Activated T-helper 1 cell treated with anti-CD3 and anti-CD28 coated beads, Interleukin-12 subunit alpha, Interleukin-12 subunit beta, Interleukin-2, Interleukin-4 antibody, amounts not matched to agents 30 ng/mL and 10 ng/mL and 1 ng/mL, durations not matched to agents 14 hours and 24 hours and 36 hours (primary cell): ENCODE measurements around the gene SENP3. TPM values are rescaled to one million over a fixed set of nuclear protein-coding genes. Genes with fewer than 3 reads are reported as not detected.

ENCODE experiments used
- DNase-seq: peaks from one replicate; pipeline ENCODE4 v3.0.0; 2021; ENCODE audit warnings: low spot score
- H3K27ac Mint-ChIP-seq: one replicate; pipeline ENCODE4 v1.8.0; 2021; ENCODE audit warnings: mild to moderate bottlenecking, mixed read lengths
- H3K27me3 Mint-ChIP-seq: one replicate; pipeline ENCODE4 v1.8.0; 2022; ENCODE audit warnings: mild to moderate bottlenecking, moderate library complexity, mixed read lengths; ENCODE audit not compliant: insufficient read depth
- H3K36me3 Mint-ChIP-seq: one replicate; pipeline ENCODE4 v1.8.0; 2021; ENCODE audit warnings: low read depth, mixed read lengths
- H3K4me1 Mint-ChIP-seq: one replicate; pipeline ENCODE4 v1.8.0; 2021; ENCODE audit warnings: low read depth, mixed read lengths
- H3K4me3 Mint-ChIP-seq: one replicate; pipeline ENCODE4 v1.8.0; 2021; ENCODE audit warnings: mild to moderate bottlenecking, moderate library complexity, mixed read lengths
- H3K9me3 Mint-ChIP-seq: one replicate; pipeline ENCODE4 v1.8.0; 2021; ENCODE audit warnings: mixed read lengths
- intact Hi-C: fragments of 100-400 bp; cut with micrococcal nuclease; formaldehyde crosslinking; loops from one replicate; pipeline ENCODE4 v1.15.1; 2024
- total RNA-seq: library from RNA; stranded (reverse); gene quantifications from 2 replicates; pipeline ENCODE4 v1.2.3, GENCODE V29; 2022

The SENP3 gene
- 102 and 104 TPM in 2 replicates for total RNA-seq

DNA sequence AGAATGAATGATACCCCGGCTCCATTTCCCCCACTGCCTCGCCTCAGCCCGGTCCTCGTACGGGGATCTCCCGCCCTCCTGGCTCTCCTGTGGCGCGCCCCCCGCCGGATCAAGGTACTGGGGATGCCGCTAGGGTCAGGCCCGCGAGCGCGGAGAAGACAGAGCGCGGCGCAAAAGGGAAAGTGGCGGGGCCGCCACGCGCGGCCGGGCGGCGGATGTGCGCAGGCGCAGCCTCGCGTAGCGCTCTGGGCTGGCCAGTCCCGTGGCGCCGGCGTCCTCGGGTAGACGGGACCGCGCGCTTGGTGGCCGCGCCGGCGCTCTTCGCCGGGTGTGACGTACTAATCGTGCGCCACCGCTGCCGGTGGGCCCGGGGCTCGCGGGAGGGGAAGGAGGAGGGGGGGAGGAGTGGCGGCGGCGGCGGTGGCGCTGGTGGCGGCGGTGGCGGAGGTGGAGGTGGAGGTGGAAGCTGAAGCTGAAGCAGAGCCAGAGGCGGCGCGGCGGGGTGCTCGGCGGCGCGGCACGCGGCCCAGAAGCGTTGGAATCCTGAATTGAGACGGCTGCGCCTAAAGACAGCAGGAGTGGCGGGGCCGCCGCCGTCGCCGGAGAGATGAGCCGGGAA is at the start of gene SENP3:
SENP3 (plus strand) TSS at position 331 of the 619 bp plus-strand sequence. CDS start 1,158 bp downstream, outside the sequence.
- Mint-ChIP-seq H3K9me3 (no peaks in the 10 kb centered on the region), H3K36me3 (peaks cover 20% of the 10 kb centered on the region), H3K4me3 (peak within 1 kb of the TSS; percentile 97), H3K27me3 (no peaks in the 10 kb centered on the region), H3K27ac (peak within 1 kb of the TSS; percentile 95), H3K4me1 (peaks cover 50% of the 10 kb centered on the region)
- peak; percentile 93 for DNase-seq
- intact Hi-C loops, result loop anchor here (1.0 to 2.0 kb wide), 12 partner anchors 11 to 309 kb away; partner anchors contain the start of genes CD68, ELP5, MPDU1 and POLR2A

DNA sequence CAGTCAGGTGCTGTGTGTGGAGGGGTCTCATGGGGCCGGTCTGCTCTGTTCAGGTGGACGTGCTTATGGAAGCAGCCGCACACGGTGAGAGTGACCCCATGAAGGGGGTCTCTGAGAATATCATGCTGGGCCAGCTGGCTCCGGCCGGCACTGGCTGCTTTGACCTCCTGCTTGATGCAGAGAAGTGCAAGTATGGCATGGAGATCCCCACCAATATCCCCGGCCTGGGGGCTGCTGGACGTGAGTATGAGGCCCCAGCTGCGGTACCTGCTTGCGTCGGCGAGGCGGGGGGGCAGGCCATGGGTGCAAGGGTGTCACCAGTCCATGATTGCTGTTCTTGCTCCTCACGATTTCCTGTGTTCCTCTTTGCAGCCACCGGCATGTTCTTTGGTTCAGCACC is 49.6 kb upstream of the SENP3 start:
- no peaks in the 10 kb centered on the region for H3K27me3 Mint-ChIP-seq
- H3K9me3 Mint-ChIP-seq, result no peaks in the 10 kb centered on the region
- no peaks in the 10 kb centered on the region for H3K4me1 Mint-ChIP-seq
- H3K4me3 Mint-ChIP-seq, result no peak overlapping the region
- peaks cover 52% of the 10 kb centered on the region for H3K36me3 Mint-ChIP-seq
- DNase-seq, result no peak
- intact Hi-C loops, result no loop called here
- H3K27ac Mint-ChIP-seq, result no peak overlapping the region

DNA sequence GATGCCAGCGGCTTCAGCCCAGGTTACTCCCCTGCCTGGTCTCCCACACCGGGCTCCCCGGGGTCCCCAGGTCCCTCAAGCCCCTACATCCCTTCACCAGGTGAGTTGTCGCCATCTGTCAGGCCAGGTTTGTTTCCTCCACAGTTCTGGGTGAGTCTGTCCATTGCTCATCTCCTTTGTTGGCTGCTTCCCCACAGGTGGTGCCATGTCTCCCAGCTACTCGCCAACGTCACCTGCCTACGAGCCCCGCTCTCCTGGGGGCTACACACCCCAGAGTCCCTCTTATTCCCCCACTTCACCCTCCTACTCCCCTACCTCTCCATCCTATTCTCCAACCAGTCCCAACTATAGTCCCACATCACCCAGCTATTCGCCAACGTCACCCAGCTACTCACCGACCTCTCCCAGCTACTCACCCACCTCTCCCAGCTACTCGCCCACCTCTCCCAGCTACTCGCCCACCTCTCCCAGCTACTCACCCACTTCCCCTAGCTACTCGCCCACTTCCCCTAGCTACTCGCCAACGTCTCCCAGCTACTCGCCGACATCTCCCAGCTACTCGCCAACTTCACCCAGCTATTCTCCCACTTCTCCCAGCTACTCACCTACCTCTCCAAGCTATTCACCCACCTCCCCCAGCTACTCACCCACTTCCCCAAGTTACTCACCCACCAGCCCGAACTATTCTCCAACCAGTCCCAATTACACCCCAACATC is 48.7 kb upstream of the SENP3 start:
- DNase-seq, result no peak
- Mint-ChIP-seq H3K36me3 (peaks cover 47% of the 10 kb centered on the region), H3K4me1 (no peaks in the 10 kb centered on the region), H3K9me3 (no peaks in the 10 kb centered on the region), H3K4me3 (no peak overlapping the region), H3K27me3 (no peaks in the 10 kb centered on the region), H3K27ac (no peak overlapping the region)
- intact Hi-C loops, result no loop called here

DNA sequence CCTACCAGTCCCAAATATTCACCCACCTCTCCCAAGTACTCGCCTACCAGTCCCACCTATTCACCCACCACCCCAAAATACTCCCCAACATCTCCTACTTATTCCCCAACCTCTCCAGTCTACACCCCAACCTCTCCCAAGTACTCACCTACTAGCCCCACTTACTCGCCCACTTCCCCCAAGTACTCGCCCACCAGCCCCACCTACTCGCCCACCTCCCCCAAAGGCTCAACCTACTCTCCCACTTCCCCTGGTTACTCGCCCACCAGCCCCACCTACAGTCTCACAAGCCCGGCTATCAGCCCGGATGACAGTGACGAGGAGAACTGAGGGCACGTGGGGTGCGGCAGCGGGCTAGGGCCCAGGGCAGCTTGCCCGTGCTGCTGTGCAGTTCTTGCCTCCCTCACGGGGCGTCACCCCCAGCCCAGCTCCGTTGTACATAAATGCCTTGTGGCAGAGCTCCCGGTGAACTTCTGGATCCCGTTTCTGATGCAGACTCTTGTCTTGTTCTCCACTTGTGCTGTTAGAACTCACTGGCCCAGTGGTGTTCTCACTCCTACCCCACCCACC is 47.8 kb upstream of the SENP3 start:
- peaks cover 37% of the 10 kb centered on the region for H3K36me3 Mint-ChIP-seq
- no peak for DNase-seq
- no peak overlapping the region for H3K4me3 Mint-ChIP-seq
- H3K27me3 Mint-ChIP-seq, result no peaks in the 10 kb centered on the region
- H3K9me3 Mint-ChIP-seq, result no peaks in the 10 kb centered on the region
- no peaks in the 10 kb centered on the region for H3K4me1 Mint-ChIP-seq
- H3K27ac Mint-ChIP-seq, result no peak overlapping the region
- intact Hi-C loops, result loop anchor here (1.0 kb wide), 1 partner anchor 47 kb away; the partner anchor contains the start of gene SENP3

DNA sequence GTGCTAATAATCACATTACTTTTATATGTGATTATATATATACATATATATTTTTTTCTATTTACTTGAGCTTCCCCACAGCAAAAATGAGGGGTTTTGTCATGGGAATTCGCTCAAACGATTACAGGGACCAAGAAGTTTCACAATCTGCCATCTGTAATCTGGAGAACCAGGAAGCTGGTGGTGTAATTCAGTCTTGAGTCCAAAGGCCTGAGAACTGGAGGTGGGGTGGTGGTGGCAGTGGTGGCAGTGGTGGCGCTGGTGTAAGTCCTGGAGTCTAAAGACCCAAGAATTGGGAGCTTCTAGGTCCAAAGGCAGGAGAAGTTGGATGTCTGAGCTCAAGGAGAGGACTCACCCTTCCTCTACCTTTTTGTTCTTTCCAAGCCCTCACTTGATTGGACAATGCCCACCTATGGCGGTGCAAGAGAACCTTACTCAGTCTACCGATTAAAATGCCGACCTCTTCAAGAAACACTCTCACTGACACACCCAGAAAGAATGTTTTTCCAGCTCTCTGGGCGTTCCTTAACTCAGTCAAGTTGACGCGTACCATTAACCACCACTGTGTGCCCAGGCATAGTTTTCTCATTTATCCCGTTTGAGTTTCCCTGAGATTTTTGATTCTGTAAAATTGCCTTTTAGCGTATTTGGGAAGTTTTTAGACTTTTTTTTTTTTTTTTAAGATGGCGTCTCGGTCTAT is 45.7 kb upstream of the SENP3 start:
- Mint-ChIP-seq H3K27me3 (no peaks in the 10 kb centered on the region), H3K4me1 (no peaks in the 10 kb centered on the region), H3K36me3 (peaks cover 24% of the 10 kb centered on the region), H3K4me3 (no peak overlapping the region), H3K27ac (peak overlapping the region; percentile 40), H3K9me3 (no peaks in the 10 kb centered on the region)
- intact Hi-C loops, result no loop called here
- DNase-seq, result no peak

DNA sequence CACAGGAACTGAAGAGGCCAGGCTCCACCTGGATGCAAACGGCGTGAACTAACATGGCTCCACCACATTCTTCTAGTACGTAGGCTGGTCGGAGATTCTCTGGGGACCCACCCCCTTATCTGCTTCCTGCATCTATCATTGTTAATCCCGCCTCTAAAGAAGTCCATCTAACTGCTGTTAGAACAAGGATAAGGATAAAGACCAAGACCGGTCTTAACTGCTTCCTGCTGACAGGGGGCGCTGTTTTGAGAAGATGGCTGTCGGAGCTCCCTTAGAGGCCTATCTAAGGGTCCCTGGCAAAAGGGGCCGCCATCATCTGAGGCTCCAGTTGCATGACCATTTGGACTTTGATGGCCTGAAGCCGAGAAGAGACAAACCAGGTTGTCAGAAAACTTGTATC is 38.7 kb upstream of the SENP3 start:
- Mint-ChIP-seq H3K36me3 (no peaks in the 10 kb centered on the region), H3K4me1 (no peaks in the 10 kb centered on the region), H3K9me3 (peaks cover 10% of the 10 kb centered on the region), H3K4me3 (no peak overlapping the region), H3K27ac (no peak overlapping the region), H3K27me3 (no peaks in the 10 kb centered on the region)
- DNase-seq, result peak; percentile 29
- intact Hi-C loops, result loop anchor here (1.0 to 2.0 kb wide), 2 partner anchors 38 to 164 kb away; partner anchors contain the start of genes SENP3 and TP53

DNA sequence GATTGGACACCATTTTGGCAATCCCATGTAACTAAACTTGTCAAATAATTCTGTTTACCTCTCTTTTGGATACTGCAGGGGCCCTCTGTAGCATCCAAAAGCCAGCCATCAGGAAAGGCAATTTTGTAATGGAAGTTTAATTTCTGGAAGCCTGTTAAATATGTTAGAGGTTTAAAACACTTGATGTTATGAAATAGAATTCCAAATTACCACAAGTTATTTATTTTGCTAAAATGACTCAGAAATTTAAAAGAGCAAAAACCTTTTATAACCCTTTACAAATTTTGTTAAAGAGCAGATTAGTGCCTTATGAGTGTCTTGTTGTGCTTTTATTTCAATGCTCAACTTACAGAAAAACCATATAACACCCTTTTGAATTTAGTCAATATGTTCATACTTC is 32.9 kb upstream of the SENP3 start:
- Mint-ChIP-seq H3K27me3 (no peaks in the 10 kb centered on the region), H3K4me3 (no peak overlapping the region), H3K27ac (no peak overlapping the region), H3K4me1 (no peaks in the 10 kb centered on the region), H3K36me3 (peaks cover 4% of the 10 kb centered on the region), H3K9me3 (peaks cover 20% of the 10 kb centered on the region)
- DNase-seq, result no peak
- intact Hi-C loops, result no loop called here

DNA sequence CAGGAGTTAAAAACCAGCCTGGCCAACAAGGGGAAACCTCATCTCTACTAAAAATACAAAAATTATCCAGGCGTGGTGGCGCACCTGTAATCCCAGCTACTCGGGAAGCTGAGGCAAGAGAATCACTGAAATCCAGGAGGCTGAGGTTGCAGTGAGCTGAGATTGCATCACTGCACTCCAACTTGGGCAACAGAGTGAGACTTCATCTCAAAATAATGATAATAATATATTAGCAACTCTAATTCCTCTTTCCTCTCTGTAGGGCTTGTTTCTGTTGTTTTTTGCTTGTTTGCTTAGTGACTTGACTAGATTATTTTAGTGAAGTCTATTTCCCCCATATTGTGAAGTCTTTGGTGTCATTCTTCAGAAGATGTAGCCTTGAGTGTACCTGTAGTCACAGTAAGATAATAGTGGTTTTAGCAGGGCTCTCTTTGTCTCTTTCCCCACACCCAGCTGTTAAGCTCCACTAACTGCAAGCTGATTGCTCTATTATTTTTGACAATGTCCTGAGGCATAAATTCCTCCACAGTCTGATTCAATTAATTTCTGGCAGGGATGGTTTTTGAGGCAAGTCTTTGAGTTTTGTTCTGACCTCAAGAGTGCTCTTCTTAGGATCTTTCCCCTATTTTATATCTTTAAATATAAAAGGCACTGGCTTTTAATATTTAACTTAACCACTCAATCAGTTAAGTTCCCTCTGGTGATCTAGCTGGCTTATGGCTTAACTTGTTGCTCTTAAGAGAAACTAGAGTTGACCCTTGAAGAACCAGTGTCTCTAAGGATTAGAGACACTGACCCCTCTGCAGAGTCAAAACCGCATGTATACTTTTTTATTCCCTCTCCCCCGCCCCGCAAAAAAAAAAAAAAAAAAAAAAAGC is 31.5 kb upstream of the SENP3 start:
- H3K4me3 Mint-ChIP-seq, result no peak overlapping the region
- DNase-seq, result no peak
- peaks cover 20% of the 10 kb centered on the region for H3K9me3 Mint-ChIP-seq
- H3K27ac Mint-ChIP-seq, result no peak overlapping the region
- H3K36me3 Mint-ChIP-seq, result peaks cover 4% of the 10 kb centered on the region
- no peaks in the 10 kb centered on the region for H3K4me1 Mint-ChIP-seq
- intact Hi-C loops, result no loop called here
- no peaks in the 10 kb centered on the region for H3K27me3 Mint-ChIP-seq

DNA sequence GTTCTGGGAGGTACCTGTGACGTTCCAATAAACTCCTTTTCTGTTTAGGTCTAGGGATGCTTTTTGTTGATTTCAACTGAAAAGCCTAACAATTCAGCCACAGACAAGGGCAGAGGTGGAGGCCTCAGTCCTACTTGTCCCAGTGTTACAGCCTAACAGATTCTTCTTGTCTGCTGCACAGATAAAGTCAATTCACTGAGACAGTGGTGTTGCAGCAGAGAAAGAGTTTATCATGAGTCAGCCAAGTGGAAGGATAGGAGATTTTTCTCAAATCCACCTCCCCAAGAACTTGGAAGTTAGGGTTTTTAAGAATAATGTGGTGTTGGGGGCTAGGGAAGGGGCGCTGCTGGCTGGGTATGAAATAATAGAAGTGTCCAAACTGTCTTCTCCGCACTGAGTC is 23.7 kb upstream of the SENP3 start:
- intact Hi-C loops, result no loop called here
- Mint-ChIP-seq H3K9me3 (peaks cover 13% of the 10 kb centered on the region), H3K27me3 (peaks cover 9% of the 10 kb centered on the region), H3K36me3 (no peaks in the 10 kb centered on the region), H3K4me3 (no peak overlapping the region), H3K4me1 (no peaks in the 10 kb centered on the region), H3K27ac (no peak overlapping the region)
- DNase-seq, result no peak

DNA sequence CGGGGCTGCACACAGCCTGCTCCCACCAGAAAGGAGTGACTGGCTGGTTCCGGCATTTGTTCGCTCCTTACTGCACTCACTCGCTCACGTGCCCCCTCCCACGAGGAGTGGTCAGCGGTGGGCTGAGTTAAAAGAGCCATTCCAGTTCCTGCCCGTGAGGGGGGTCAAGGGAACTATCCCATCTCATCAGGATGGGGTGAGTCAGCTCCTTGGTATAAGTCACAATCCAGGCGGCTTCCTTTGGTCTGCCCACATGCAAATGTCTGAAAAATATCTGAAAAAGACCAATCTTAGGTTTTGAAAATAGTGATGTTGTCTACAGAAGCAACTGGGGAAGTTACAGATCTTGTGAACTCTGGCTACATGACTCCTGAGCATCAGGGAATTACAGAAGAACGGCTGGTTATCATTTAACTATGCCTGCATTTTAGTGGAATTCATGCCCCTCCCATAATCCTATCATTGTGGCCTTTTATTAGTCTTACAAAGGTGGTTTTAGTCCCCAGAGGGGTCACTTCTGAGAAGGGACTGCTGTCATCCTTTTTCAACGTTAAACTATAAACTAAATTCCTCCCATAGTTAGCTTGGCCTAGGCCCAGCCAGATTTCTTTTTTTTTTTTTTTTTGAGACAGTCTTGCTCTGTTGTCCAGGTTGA is 22.7 kb upstream of the SENP3 start:
- Mint-ChIP-seq H3K27me3 (peaks cover 14% of the 10 kb centered on the region), H3K9me3 (peaks cover 13% of the 10 kb centered on the region), H3K27ac (no peak overlapping the region), H3K36me3 (no peaks in the 10 kb centered on the region), H3K4me3 (no peak overlapping the region), H3K4me1 (no peaks in the 10 kb centered on the region)
- intact Hi-C loops, result no loop called here
- no peak for DNase-seq

DNA sequence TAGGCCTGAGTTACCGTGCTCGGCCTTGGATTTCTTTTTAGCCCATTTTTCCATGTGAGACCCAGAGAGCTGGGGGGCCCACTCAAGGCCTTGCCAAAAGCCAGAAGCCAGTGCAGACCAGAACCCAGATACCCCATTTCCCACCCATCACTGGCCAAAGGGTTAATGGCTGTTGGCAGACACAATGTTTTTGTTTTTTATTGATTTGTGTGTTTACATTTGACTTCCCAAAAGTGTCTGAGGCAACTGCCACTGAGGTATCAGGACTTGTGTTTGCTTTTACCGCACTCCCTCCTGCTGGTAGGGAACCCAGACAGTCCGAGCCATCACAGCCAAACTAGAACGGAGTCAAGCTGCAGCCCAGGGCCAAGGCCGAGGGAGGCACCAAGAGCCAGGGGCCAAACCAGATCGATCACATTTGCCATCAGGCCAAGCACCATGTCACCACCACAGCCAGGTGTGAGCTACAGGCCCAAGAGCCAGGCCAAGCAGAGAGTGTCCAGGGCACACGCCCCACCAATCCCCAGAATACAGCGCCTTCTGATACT is 20.6 kb upstream of the SENP3 start:
- H3K27ac Mint-ChIP-seq, result peak overlapping the region; percentile 23
- no peak for DNase-seq
- H3K4me3 Mint-ChIP-seq, result no peak overlapping the region
- no peaks in the 10 kb centered on the region for H3K36me3 Mint-ChIP-seq
- H3K27me3 Mint-ChIP-seq, result peaks cover 11% of the 10 kb centered on the region
- intact Hi-C loops, result no loop called here
- no peaks in the 10 kb centered on the region for H3K4me1 Mint-ChIP-seq
- peaks cover 13% of the 10 kb centered on the region for H3K9me3 Mint-ChIP-seq
